Astrocyte (in vitro differentiated cells and primary cell): ENCODE data around the gene DNAJC10. TPM values are rescaled to one million over a fixed set of nuclear protein-coding genes. Genes with fewer than 3 reads are reported as not detected.
"Not testable (repeated sequence)": the region's sequence is repeated elsewhere in the genome, so short reads cannot be mapped to it uniquely, and the experiment has no call there.

Experiments used
- DNase-seq: peaks from one replicate; pipeline ENCODE4 v3.0.0-alpha.2; 2010; ENCODE audit warnings: low read depth
- FAIRE-seq: peaks from 2 replicates; lab custom pipeline; 2011; peaks lifted over from hg19 to GRCh38; lab: Jason Lieb, UNC
- H2AFZ ChIP-seq: 2 replicates; pipeline ENCODE4 v1.6.0; 2012; ENCODE audit warnings: low read depth, low read length, inconsistent platforms
- H3K27ac ChIP-seq: 2 replicates; pipeline ENCODE4 v1.5.1; 2011; ENCODE audit warnings: low read depth, low read length, inconsistent platforms
- H3K27me3 ChIP-seq: 2 replicates; pipeline ENCODE4 v1.6.0; 2011; ENCODE audit warnings: low read length, inconsistent platforms; ENCODE audit not compliant: insufficient read depth
- H3K36me3 ChIP-seq: 2 replicates; pipeline ENCODE4 v1.5.1; 2011; ENCODE audit warnings: low read length, inconsistent platforms; ENCODE audit not compliant: insufficient read depth
- H3K4me1 ChIP-seq: 2 replicates; pipeline ENCODE4 v1.5.1; 2011; ENCODE audit warnings: low read length, inconsistent platforms; ENCODE audit not compliant: insufficient read depth
- H3K4me2 ChIP-seq: 2 replicates; pipeline ENCODE4 v1.6.0; 2012; ENCODE audit warnings: low read length, inconsistent platforms
- H3K4me3 ChIP-seq: 2 replicates; pipeline ENCODE4 v1.5.1; 2011; ENCODE audit warnings: low read depth, mild to moderate bottlenecking, low read length, inconsistent platforms; ENCODE audit not compliant: insufficient read depth
- H3K79me2 ChIP-seq: 2 replicates; pipeline ENCODE4 v1.6.0; 2012; ENCODE audit warnings: mild to moderate bottlenecking, low read length, inconsistent platforms; ENCODE audit not compliant: insufficient read depth
- H3K9ac ChIP-seq: 2 replicates; pipeline ENCODE4 v1.6.0; 2012; ENCODE audit warnings: mild to moderate bottlenecking, low read length, inconsistent platforms
- H3K9me3 ChIP-seq: 2 replicates; pipeline ENCODE4 v1.5.1; 2012; ENCODE audit warnings: low read depth, mild to moderate bottlenecking, low read length, inconsistent platforms; ENCODE audit not compliant: insufficient read depth
- H4K20me1 ChIP-seq: 2 replicates; pipeline ENCODE4 v1.6.0; 2012; ENCODE audit warnings: low read length, inconsistent platforms; ENCODE audit not compliant: insufficient read depth
- H3K27ac Mint-ChIP-seq: one replicate; pipeline ENCODE4 v1.8.0; 2021; ENCODE audit warnings: mild to moderate bottlenecking, mixed read lengths; ENCODE audit not compliant: unreplicated experiment
- H3K27me3 Mint-ChIP-seq: one replicate; pipeline ENCODE4 v1.8.0; 2021; ENCODE audit warnings: low read depth, mixed read lengths; ENCODE audit not compliant: unreplicated experiment
- H3K36me3 Mint-ChIP-seq: one replicate; pipeline ENCODE4 v1.8.0; 2021; ENCODE audit warnings: low read depth, mixed read lengths; ENCODE audit not compliant: unreplicated experiment
- H3K4me1 Mint-ChIP-seq: one replicate; pipeline ENCODE4 v1.8.0; 2021; ENCODE audit warnings: low read depth, mixed read lengths; ENCODE audit not compliant: unreplicated experiment
- H3K4me3 Mint-ChIP-seq: one replicate; pipeline ENCODE4 v1.8.0; 2021; ENCODE audit warnings: mild to moderate bottlenecking, moderate library complexity, mixed read lengths; ENCODE audit not compliant: unreplicated experiment
- H3K9me3 Mint-ChIP-seq: one replicate; pipeline ENCODE4 v1.8.0; 2021; ENCODE audit warnings: mild to moderate bottlenecking, mixed read lengths; ENCODE audit not compliant: unreplicated experiment
- CTCF ChIP-seq: IDR thresholded peaks from 2 replicates; pipeline ENCODE4 v1.5.1; 2011; ENCODE audit warnings: low read depth, mild to moderate bottlenecking, inconsistent platforms, low read length, moderate library complexity; ENCODE audit not compliant: insufficient read depth
- EZH2 ChIP-seq: IDR thresholded peaks from 2 replicates; pipeline ENCODE4 v1.6.1; 2012; ENCODE audit warnings: mild to moderate bottlenecking, low read length, inconsistent platforms; ENCODE audit not compliant: insufficient read depth
- total RNA-seq: library from RNA; stranded (reverse); gene quantifications from 2 replicates; pipeline ENCODE4 v1.2.1, GENCODE V29; 2021

The DNAJC10 gene
- total RNA-seq, 1 donor from 2014 or later = 169 TPM

- Histone ChIP-seq H3K27me3 (no peaks in the 10 kb centered on the region), H3K4me2 (no peak overlapping the region), H3K9me3 (no peaks in the 10 kb centered on the region), H3K36me3 (peaks cover 49% of the 10 kb centered on the region), H3K4me1 (no peaks in the 10 kb centered on the region), H3K79me2 (no peaks in the 10 kb centered on the region), H3K27ac (no peak overlapping the region), H2AFZ (no peak overlapping the region), H4K20me1 (peaks cover 4% of the 10 kb centered on the region), H3K4me3 (no peak overlapping the region), H3K9ac (no peak overlapping the region)
- H3K36me3 Mint-ChIP-seq = peaks cover 10% of the 10 kb centered on the region
- DNase-seq (no peak), FAIRE-seq (no peak)
- H3K9me3 Mint-ChIP-seq = no peaks in the 10 kb centered on the region
- H3K4me3 Mint-ChIP-seq = no peak overlapping the region
- TF ChIP-seq EZH2 = no peak
- TF ChIP-seq CTCF = no peak
- no peak overlapping the region for H3K27ac Mint-ChIP-seq
- H3K4me1 Mint-ChIP-seq = peaks cover 5% of the 10 kb centered on the region
- no peaks in the 10 kb centered on the region for H3K27me3 Mint-ChIP-seq
Observed at GRCh38 chr2:182741620-182742019, 25.6 kb downstream of the DNAJC10 start.

GRCh38 chr2:182744490-182744889 lies 28.4 kb downstream of the DNAJC10 start:
- Mint-ChIP-seq H3K4me1 (peaks cover 7% of the 10 kb centered on the region), H3K27ac (no peak overlapping the region), H3K36me3 (peaks cover 9% of the 10 kb centered on the region), H3K27me3 (no peaks in the 10 kb centered on the region), H3K4me3 (no peak overlapping the region), H3K9me3 (no peaks in the 10 kb centered on the region)
- H3K9ac ChIP-seq = no peak overlapping the region
- DNase-seq = peak; percentile 22
- H2AFZ ChIP-seq = no peak overlapping the region
- H3K4me1 ChIP-seq = no peaks in the 10 kb centered on the region
- no peaks in the 10 kb centered on the region for H3K79me2 ChIP-seq
- H3K36me3 ChIP-seq = peaks cover 38% of the 10 kb centered on the region
- H3K4me2 ChIP-seq = no peak overlapping the region
- no peaks in the 10 kb centered on the region for H3K27me3 ChIP-seq
- no peak overlapping the region for H3K4me3 ChIP-seq
- no peak overlapping the region for H3K27ac ChIP-seq
- H4K20me1 ChIP-seq = no peaks in the 10 kb centered on the region
- no peak for FAIRE-seq
- TF ChIP-seq EZH2 (no peak), CTCF (no peak)
- H3K9me3 ChIP-seq = no peaks in the 10 kb centered on the region

- Mint-ChIP-seq H3K4me3 (no peak overlapping the region), H3K27me3 (no peaks in the 10 kb centered on the region), H3K27ac (no peak overlapping the region), H3K36me3 (peaks cover 13% of the 10 kb centered on the region), H3K9me3 (peaks cover under 1% of the 10 kb centered on the region), H3K4me1 (peaks cover 12% of the 10 kb centered on the region)
- Histone ChIP-seq H3K9ac (no peak overlapping the region), H3K36me3 (peaks cover 42% of the 10 kb centered on the region), H3K4me2 (no peak overlapping the region), H4K20me1 (peaks cover 5% of the 10 kb centered on the region), H3K9me3 (no peaks in the 10 kb centered on the region), H3K4me3 (no peak overlapping the region), H3K27me3 (no peaks in the 10 kb centered on the region), H3K79me2 (peaks cover 6% of the 10 kb centered on the region), H3K27ac (no peak overlapping the region), H2AFZ (no peak overlapping the region), H3K4me1 (no peaks in the 10 kb centered on the region)
- FAIRE-seq = no peak
- no peak for TF ChIP-seq EZH2
- TF ChIP-seq CTCF = no peak
- DNase-seq = no peak
Observed at GRCh38 chr2:182745061-182745460, 29.0 kb downstream of the DNAJC10 start.

GRCh38 chr2:182745894-182746293 lies 29.8 kb downstream of the DNAJC10 start:
- Histone ChIP-seq H4K20me1 (peaks cover 12% of the 10 kb centered on the region), H3K36me3 (peaks cover 39% of the 10 kb centered on the region)
- H3K9ac ChIP-seq, DNase-seq, H3K9me3 Mint-ChIP-seq, H3K27ac Mint-ChIP-seq, H2AFZ ChIP-seq, H3K27ac ChIP-seq, H3K4me3 Mint-ChIP-seq, H3K4me1 ChIP-seq, H3K79me2 ChIP-seq, FAIRE-seq, H3K9me3 ChIP-seq, H3K4me3 ChIP-seq, H3K4me2 ChIP-seq, H3K27me3 ChIP-seq, H3K27me3 Mint-ChIP-seq: not testable (repeated sequence)
- Mint-ChIP-seq H3K4me1 (peaks cover 10% of the 10 kb centered on the region), H3K36me3 (peaks cover 17% of the 10 kb centered on the region)
